Measurements from ENCODE around the gene TUBGCP3. TPM values are rescaled to one million over a fixed set of nuclear protein-coding genes. Genes with fewer than 3 reads are reported as not detected.
"Not testable (repeated sequence)": the region's sequence is repeated elsewhere in the genome, so short reads cannot be mapped to it uniquely, and the experiment has no call there.

Gene TUBGCP3
- polyA plus RNA-seq, 1 donor from 2014 or later = 20.3 TPM

GRCh38 chr13:112627613-112628012 lies 39.7 kb upstream of the TUBGCP3 start:
- H4K20me1 ChIP-seq (ENCODE audit: insufficient read depth); H3K4me3 ChIP-seq (ENCODE audit: low read length); H3K27me3 ChIP-seq (ENCODE audit: insufficient read depth, low read depth, low read length); H3K9me3 ChIP-seq (ENCODE audit: low read length); H3K4me2 ChIP-seq (ENCODE audit: low read length); H3K9ac ChIP-seq (ENCODE audit: low read length); H3K36me3 ChIP-seq (ENCODE audit: insufficient read depth, low read length); H3K9me2 ChIP-seq (ENCODE audit: insufficient read depth, low read length); H2AFZ ChIP-seq (ENCODE audit: low read depth, low read length); H3K79me2 ChIP-seq (replicated peaks; ENCODE audit: insufficient read depth, low read length); H3K27ac ChIP-seq (ENCODE audit: low read length); H3F3A ChIP-seq (ENCODE audit: insufficient read depth, low read length, poor library complexity, severe bottlenecking): not testable (repeated sequence)

DNA sequence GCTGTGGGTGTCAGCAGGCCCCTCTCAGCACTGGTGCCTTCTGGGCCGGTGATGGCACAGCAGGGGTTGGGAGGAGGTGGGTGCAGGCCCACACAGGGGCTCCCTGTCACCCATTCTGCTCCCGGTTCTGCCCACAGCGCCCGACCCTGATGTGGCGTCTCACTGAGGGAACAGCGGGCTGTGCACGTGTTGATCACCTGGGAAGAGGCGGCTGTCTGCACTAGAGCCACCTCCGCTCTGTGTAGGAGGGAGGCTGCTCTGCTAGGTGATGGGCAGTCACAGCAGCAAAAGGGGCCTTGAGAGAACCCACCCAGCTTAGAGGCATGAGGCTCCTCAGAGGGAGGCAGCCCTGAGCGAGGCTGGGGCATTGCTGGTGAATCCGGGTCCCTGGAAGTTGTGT lies 39.2 kb upstream of the TUBGCP3 start:
- Histone ChIP-seq H3K9me3 (ENCODE audit: low read length) (no peaks in the 10 kb centered on the region), H4K20me1 (ENCODE audit: insufficient read depth) (no peaks in the 10 kb centered on the region), H3K4me2 (ENCODE audit: low read length) (no peak overlapping the region), H3K9me2 (ENCODE audit: insufficient read depth, low read length) (no peaks in the 10 kb centered on the region), H3K79me2 (replicated peaks; ENCODE audit: insufficient read depth, low read length) (no peaks in the 10 kb centered on the region), H3K36me3 (ENCODE audit: insufficient read depth, low read length) (no peaks in the 10 kb centered on the region), H3K27me3 (ENCODE audit: insufficient read depth, low read depth, low read length) (no peaks in the 10 kb centered on the region), H3K9ac (ENCODE audit: low read length) (no peak overlapping the region), H3K4me3 (ENCODE audit: low read length) (no peak overlapping the region), H3F3A (ENCODE audit: insufficient read depth, low read length, poor library complexity, severe bottlenecking) (no peaks in the 10 kb centered on the region), H3K27ac (ENCODE audit: low read length) (no peak overlapping the region), H2AFZ (ENCODE audit: low read depth, low read length) (no peak overlapping the region)
- TF ChIP-seq MXI1 (conservative IDR thresholded peaks at IDR 0.05; ENCODE audit: poor library complexity, severe bottlenecking) (no peak), EP300 (conservative IDR thresholded peaks at IDR 0.05; ENCODE audit: poor library complexity, severe bottlenecking) (no peak), POLR2AphosphoS5 (IDR thresholded peaks at IDR 0.05) (no peak), SMC3 (conservative IDR thresholded peaks at IDR 0.05; ENCODE audit: poor library complexity) (no peak), EZH2 (IDR thresholded peaks at IDR 0.05; ENCODE audit: borderline replicate concordance, insufficient read depth, low read length, poor library complexity, severe bottlenecking) (no peak), TAF1 (IDR thresholded peaks at IDR 0.05; ENCODE audit: low read depth) (no peak), RAD21 (conservative IDR thresholded peaks at IDR 0.05) (no peak), REST (IDR thresholded peaks at IDR 0.05; ENCODE audit: borderline replicate concordance) (no peak)
- TF ChIP-seq, protein P1, sequence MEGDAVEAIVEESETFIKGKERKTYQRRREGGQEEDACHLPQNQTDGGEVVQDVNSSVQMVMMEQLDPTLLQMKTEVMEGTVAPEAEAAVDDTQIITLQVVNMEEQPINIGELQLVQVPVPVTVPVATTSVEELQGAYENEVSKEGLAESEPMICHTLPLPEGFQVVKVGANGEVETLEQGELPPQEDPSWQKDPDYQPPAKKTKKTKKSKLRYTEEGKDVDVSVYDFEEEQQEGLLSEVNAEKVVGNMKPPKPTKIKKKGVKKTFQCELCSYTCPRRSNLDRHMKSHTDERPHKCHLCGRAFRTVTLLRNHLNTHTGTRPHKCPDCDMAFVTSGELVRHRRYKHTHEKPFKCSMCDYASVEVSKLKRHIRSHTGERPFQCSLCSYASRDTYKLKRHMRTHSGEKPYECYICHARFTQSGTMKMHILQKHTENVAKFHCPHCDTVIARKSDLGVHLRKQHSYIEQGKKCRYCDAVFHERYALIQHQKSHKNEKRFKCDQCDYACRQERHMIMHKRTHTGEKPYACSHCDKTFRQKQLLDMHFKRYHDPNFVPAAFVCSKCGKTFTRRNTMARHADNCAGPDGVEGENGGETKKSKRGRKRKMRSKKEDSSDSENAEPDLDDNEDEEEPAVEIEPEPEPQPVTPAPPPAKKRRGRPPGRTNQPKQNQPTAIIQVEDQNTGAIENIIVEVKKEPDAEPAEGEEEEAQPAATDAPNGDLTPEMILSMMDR (IDR thresholded peaks at IDR 0.05; ENCODE audit: poor library complexity, severe bottlenecking) = no peak

- Histone ChIP-seq H3F3A (ENCODE audit: insufficient read depth, low read length, poor library complexity, severe bottlenecking) (no peaks in the 10 kb centered on the region), H3K4me3 (ENCODE audit: low read length) (no peak overlapping the region), H3K4me2 (ENCODE audit: low read length) (no peak overlapping the region), H2AFZ (ENCODE audit: low read depth, low read length) (no peak overlapping the region), H4K20me1 (ENCODE audit: insufficient read depth) (no peaks in the 10 kb centered on the region), H3K27me3 (ENCODE audit: insufficient read depth, low read depth, low read length) (no peaks in the 10 kb centered on the region), H3K9me2 (ENCODE audit: insufficient read depth, low read length) (no peaks in the 10 kb centered on the region), H3K36me3 (ENCODE audit: insufficient read depth, low read length) (no peaks in the 10 kb centered on the region), H3K27ac (ENCODE audit: low read length) (no peak overlapping the region), H3K9me3 (ENCODE audit: low read length) (no peaks in the 10 kb centered on the region), H3K9ac (ENCODE audit: low read length) (no peak overlapping the region), H3K79me2 (replicated peaks; ENCODE audit: insufficient read depth, low read length) (no peaks in the 10 kb centered on the region)
- TF ChIP-seq EZH2 (IDR thresholded peaks at IDR 0.05; ENCODE audit: borderline replicate concordance, insufficient read depth, low read length, poor library complexity, severe bottlenecking) (no peak), MXI1 (conservative IDR thresholded peaks at IDR 0.05; ENCODE audit: poor library complexity, severe bottlenecking) (no peak), SMC3 (conservative IDR thresholded peaks at IDR 0.05; ENCODE audit: poor library complexity) (no peak), TAF1 (IDR thresholded peaks at IDR 0.05; ENCODE audit: low read depth) (no peak), POLR2AphosphoS5 (IDR thresholded peaks at IDR 0.05) (no peak), REST (IDR thresholded peaks at IDR 0.05; ENCODE audit: borderline replicate concordance) (no peak), RAD21 (conservative IDR thresholded peaks at IDR 0.05) (no peak), EP300 (conservative IDR thresholded peaks at IDR 0.05; ENCODE audit: poor library complexity, severe bottlenecking) (no peak)
- TF ChIP-seq, protein P1 (IDR thresholded peaks at IDR 0.05; ENCODE audit: poor library complexity, severe bottlenecking) = no peak
Measured at GRCh38 chr13:112626761-112627160, 38.8 kb upstream of the TUBGCP3 start.
